ENCODE measurements around the gene PIGO.

Gene PIGO

DNA sequence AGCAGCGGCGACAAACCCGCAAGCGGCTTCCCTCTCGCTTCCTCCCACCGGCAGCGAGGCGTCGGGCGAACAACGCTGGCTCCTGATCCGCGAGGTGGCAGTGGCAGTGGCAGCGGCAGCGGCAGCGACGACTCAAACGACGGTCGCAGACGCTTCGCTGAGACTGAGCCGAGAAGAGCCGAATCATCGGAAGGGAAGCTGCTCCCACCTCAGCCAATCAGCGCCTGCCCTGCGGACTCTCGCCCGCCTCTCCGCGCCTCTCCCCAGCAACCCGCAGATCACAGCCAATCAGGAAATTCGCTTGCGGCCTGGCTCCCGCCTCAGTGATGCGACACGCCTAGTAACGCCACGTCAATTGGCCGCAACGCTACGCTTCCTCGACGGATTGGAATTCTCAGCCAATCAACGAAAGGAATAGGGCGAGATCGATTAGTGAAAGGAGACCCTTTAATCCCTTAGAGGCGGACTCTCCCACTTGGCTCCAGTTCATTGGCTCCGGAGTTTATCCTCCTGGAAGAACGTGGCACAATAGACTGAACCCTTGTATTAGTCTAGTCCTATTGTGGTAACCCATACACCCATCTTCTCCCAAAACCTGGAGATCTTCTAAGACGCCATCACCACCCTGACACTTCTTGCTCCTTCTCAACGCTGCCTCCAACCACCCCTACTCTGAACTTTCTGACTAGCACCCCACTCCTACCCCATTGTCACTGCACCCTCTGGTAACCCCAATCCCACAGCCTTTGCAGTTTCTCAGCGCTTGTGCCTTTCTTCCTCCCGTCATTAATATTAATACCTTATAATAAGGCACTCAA, 23.7 kb downstream of the PIGO start, which contains the start of gene VCP:
Gene VCP, minus strand, starts transcription at position 165 of the 818 bp plus-strand sequence. CDS start 272 bp downstream, outside the sequence.
- peak; percentile 66 to 100 (median 98) for DNase-seq

DNA sequence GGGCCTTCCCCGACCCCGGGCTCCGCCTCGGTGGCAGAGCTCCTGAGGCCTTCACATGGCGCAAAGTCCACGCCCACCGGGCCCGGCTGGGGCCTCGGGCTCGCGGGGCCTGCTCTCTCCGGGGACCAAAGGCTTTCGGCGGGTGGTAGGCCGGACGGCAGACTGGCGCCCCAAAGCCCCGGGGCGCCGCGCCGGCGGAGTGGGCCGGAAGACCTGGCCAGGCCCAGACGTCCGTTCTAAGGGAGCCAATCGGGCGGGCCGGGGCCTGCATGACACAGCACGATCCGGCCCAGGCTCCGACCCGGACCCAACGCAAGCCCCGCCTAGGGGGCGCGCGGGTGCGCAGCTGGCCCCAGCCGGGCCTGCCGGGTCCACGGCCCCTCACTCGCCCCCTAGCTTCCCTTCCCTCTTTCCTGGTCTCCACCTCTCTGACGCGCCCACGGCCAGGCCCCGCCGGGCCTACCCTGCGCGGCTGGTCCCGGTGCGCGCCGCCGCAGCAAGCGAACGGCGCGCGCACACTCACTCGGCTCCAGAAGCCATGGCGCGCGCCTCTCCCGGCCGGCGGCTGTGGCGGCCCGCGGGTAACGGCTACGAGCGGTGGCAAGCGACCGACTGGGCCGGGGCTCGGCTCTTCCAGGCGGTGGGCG, 24.5 kb downstream of the PIGO start:
- DNase-seq = peak in 51 of 56 donors; percentile 23 to 80 (median 63)

DNA sequence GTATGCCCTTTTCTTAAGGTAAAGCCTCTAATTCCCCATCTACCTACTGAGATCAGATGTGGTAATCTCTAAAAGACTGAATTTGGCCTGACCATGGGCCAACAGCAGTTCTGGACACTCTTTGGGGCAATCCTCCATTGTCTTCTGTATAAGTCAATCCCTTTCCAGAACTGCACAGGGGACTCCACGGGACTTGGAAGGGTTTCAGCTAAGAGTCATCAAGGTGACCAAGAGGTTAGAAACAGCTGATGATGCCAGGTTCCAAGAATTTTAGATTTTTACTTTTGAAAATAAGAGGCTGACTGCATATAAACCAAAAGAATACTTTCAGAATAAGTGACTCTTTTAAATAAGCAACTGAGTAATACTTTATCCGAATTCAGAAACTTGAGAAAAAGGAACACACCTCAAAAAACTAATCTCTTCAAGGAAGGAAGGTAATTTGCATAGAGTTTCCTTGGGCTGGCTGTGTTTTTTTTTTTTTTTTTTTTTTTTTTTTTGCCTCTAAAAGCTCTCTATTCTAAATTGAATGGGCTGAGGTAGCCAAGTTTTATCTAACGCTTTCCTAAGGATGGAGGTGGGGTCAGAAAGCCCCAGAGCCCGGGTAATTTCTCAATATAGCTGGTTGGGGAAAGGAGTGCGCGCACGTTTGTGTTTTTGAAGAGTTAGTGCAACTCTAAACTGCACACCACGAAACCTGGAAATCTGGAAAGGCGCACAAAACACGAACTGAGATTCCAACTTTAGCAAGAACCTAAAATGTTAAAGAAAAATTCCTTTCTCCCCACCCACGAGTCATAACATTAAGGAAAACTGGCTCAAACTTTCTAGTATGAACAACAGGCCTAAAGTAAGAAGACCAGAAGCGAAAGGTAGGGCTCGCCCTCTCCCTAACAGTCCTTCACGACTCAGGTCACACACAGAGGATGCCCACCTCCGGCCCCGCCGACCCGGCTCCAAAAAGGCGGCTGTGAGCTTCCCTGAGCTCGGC, 25.3 kb downstream of the PIGO start:
- no peak for DNase-seq

DNA sequence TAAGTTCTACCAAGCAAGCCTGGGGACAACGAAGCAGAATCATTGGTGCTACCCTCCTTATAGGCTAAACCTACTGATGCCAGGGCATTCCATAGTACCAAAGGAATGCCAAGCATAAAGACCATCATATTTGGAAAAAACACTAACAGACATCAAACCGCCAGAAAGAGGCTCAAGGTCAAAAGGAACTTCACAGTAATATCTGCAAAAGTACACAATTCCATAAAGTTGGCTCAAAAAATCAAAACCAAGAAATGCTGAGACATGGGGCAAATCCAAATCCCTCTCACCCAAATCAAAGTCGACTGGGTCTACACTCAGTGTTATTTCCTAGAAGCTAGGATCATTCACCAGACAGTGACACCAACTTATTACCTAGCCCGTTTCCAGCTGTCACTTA, 27.4 kb downstream of the PIGO start:
- no peak for DNase-seq

DNA sequence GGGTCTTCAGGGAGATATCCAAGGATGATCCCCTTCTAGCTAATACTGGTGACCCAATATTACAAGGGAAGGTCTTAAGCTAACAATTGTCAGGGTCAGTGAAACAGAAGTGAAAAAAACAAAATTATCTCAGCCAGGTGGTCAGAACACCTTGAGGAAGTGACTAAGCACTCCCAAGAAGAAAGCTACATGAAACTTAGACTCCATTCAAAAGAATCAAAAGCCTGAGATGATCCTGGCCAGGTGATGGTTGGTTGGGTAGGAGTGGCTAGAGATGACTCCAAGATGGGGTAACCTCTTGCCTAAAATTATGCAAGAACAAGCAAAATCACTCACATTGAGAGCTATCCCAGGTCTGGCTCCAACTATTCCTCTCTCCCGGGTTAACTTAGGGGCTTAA, 29.3 kb downstream of the PIGO start:
- no peak for DNase-seq

DNA sequence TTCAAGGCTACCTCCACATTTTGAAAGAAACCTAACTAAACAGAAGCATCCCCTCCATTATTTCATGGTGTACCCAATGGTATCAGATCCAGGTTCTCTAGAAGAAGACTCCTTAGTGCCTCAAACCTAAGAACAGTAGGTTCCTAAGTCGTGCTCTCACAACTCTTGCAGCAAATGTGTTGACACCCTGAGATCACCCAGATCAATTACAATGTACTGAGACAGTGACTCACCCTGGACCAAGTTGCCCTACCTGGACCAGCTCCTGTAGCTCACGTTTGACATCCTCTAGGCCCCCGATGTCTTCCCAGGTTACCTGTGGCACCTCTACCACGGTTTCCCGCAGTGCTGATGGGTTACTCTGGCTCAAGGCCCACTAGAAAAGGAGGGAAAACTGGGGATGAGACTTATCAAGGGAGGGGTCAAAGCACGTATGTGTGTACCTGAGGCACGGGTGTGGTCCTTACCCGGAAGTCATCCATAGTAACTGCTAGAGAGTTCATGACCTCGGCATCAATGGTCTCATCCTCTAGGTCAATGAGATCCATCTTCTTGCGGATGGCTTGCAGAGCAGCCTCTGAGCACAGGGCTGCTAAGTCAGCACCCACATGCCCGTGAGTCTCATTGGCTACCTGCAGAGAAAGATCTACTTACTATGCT, 35.7 kb downstream of the PIGO start:
- no peak for DNase-seq

DNA sequence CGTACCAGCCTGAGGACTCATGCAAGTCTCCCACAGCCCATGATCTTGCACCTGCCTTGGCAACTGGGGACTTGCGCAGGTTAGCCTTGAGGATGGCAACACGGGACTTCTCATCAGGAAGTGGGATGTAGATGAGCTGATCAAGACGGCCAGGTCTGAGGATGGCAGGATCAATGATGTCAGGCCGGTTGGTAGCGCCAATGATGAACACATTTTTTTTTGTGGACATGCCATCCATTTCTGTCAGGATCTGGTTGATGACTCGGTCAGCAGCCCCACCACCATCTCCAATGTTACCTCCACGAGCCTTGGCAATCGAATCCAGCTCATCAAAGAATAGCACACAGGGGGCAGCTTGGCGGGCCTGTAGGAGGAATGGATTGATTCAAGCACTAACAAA, 37.0 kb downstream of the PIGO start:
- no peak for DNase-seq

DNA sequence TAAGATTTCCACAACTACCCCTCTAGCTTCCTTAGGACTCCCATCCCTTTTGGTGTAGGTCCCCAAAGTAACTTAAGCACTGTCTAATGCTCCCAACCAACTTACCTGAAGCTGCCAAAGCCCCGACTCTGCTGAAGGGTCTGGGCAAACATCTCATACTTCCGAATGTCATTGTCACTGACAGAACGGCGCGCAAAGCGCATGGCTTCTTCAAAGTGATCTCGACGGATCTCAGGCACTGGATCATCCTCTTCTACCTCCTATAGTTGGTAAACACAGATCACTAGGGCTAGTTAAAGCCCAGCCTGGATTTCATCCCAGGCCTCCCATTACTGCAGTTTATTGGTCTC, 39.1 kb downstream of the PIGO start:
- no peak for DNase-seq

DNA sequence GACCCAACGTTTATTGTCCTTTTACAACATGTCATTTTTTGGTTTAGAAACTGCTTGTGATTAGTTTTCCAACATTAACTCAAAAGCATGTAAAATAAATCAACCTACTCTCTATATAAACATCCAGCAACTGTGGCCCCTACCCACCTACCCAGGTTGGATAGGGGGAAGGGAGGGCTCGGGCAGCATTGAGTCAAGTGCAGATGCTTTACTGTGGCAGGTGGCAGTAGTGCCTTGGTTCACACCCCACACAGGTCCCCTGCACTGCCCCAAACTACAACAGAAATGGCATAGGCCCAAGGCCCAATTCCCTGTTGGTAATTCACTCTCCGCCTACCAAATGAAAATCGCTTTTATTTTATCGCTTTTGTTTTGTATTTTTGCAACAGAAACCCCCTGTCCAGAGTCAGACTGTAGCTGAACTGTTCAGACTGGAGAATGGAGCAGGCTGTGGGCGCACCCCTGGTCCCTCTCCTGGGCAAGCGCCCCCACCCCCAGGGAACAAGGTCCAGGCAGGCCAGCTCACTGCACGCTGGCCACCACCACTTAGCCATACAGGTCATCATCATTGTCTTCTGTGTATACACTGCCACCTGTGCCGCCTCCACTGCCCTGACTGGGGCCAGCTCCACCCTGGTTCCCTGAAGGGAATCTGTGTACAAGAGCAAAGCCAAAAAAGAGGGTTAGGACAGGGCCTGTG, 39.7 kb downstream of the PIGO start:
- DNase-seq = no peak

DNA sequence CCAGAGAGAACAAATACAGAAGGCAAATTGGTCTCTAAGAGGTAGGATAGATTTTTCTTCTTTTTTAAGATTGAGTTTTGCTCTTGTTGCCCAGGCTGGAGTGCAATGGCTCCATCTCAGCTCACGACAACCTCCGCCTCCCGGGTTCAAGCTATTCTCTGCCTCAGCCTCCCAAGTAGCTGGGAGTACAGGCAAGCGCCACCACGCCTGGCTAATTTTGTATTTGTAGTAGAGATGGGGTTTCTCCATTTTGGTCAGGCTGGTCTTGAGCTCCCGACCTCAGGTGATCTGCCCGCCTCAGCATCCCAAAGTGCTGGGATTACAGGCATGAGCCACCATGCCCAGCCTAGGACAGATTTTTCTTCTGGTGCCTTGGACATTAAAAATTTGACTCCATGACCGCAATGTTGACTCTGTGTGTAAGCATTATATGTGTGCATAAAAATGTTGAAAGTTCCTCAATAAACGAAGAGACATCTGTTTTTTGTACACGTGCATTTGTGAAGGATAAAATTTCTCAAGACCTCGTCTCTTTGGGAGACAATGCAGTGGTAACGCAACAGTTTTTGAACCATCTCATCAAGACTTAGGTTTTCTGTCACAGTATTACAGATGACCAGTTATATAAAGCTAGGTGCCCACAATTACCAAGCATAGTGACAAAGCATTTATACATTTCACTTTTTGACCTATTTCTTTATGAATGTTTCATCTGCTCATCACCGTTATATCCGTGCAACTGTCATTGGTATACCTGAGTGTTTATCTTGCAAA, 41.3 kb downstream of the PIGO start:
- no peak for DNase-seq

DNA sequence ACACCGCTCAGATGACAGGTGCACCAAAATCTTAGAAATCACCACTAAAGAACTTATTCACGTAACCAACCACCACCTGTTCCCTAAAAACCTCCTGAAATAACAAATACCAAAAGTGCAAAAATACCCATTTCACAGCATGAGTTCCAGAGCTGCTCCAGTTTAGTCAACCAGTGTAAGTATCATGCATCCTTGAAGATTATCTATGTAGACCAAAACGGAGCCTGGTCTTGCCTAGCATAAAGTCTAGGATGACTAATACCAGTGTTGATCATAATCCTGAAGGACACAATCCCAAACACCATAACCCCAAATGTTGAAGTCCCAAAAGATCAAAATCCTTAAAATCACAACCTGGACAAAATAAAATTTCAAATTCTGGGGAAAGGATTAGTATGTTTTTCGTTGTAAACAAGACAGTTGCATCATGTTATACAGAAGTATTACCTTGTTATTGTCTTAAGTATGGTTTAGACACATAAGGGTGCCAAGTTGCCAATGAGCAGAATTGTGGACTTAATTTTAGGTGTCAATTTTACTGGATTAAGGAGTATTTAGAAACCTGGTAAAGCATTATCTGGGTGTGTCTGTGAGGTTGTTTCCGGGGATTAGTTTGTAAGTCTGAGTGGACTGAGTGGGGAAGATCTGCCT, 42.1 kb downstream of the PIGO start:
- DNase-seq = no peak

DNA sequence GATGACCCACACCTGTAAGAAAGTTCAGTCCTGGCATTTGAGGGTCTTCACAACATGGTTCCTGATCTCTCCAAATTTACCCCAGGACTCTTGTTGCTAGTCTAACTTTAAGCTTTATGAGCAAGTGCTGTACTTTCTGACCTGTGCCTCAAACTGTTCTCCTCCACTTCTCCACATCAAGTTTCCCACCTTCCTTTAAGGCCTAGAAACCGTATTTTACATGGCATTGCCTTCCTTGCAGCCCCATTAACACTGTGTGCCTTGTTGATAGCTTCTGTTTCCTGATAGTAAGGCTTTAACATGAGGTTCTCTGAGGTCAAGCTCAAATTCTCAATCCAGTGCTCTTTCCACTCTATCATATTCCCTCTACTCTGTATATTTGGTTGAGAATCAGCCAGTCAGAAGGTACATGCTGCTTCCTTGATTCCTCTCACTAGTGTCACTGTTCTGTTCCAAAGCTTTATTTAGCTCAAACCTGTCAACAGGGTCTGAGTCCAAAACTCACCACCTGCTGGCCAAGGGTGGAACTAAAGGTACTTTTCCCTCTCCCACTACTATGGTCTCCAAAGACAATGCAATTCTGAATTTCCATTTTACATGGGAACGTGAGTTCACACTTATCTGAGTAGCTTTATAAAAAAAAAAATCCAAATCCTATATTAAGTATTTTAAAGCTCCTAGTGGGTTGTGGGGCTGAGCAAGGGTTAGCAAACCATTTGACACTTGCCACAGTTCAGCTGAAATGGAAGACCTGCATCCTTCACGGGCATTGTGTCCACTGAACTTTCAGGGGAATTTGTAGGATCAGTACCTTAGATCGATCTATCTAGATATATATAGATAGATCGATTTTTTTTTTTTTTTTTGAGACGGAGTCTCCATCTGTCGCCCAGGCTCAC, 45.1 kb downstream of the PIGO start:
- DNase-seq = peak in 4 of 56 donors; percentile 1 to 12 (median 4)

DNA sequence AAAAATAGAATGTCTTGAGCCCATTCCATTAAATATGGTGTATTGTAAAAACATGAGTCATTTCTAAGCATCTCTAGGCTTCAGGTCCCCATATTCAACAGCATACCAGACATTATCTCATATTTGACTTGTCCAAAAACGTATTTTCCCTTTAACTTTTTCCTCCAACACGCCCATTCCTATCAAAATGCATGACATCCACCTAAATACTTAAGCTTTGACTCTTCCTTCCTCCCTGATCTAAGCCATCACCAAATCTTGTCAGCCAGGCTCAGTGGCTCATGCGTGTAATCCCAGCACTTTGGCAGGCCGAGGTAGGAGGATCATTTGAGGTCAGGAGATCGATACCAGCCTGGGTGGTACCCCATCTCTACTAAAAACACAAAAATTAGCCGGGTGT, 47.9 kb downstream of the PIGO start:
- DNase-seq = no peak

DNA sequence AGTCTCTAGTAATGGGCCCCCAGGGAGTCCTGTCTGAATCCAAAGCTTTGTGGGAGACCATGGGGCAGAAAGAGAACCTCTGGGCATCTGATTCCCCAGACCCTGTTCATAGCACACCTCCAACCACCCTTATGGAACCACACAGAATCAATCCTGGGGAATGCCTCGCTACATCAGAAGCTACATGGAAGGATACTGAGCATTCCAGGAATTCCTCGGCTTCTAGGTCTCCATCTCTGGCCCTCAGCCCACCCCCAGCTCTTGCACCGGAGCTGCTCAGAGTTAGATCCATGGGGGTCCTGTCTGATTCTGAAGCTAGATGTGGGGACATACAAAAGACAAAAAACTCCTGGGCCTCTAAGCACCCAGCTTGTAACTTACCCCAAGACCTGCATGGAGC, 52.3 kb downstream of the PIGO start:
- DNase-seq = no peak

DNA sequence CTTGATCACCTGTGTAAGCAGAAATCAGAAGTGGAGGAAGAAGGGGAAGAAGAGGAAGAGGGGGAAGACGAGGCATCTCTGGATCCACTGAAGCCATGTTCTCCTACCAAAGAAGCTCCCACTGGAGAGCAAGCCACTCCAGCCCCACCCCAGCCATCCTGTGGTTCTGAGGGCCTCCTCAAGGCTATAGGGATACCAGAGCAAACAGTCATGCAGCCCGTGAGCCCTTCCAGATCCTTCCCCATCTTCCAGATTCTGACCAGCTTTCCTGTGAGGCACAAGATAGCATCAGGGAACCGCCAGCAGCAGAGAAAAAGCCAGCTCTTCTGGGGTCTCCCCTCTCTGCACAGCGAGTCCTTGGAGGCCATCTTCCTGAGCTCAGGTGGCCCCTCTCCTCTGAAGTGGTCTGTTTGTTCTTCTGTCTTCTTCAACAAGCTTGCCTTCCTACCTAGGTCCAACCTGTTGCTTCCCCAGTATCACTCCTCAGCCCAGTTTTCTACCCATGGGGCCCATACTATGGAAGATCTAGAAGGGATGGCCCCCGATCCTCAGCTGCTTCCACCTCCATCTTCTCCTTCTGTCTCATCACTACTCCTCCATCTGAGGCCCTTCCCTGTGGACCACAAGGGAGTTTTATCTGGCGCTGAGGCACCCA, 53.4 kb downstream of the PIGO start:
- no peak for DNase-seq

DNA sequence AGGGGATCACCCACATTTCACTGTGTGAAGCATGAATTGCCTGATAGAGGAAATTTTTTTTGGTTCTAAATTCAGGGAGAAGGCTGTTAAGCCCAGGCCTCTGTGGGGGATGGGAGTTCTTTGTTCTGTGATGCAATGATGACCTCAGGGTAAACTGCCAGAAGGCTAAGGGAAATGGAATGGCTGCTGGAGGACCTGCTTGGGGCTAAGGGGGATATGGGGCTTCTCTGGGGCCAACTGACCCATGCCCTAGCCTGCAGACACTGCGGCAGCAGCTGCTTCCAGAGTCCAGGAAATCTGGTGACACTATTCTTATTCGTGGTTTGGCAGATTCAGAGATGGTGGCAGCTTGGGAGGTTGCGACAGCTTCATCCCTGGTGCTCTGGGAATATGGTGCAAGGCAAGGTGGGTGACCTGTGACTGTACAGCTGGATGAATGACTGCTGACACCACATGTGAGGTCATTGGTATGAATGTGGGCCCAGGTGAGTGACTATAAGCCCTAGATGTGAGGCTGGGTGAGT, 54.2 kb downstream of the PIGO start:
- DNase-seq = no peak

Measured in nucleus accumbens (tissue), 56 donors.